Renal pelvis (tissue), 4 donors: ENCODE results near the gene TUBG2. TPM values are rescaled to one million over a fixed set of nuclear protein-coding genes. Genes with fewer than 3 reads are reported as not detected.
"Not testable (repeated sequence)": the region's sequence is repeated elsewhere in the genome, so short reads cannot be mapped to it uniquely, and the experiment has no call there.

Experiments
- DNase-seq: peaks from one replicate; pipeline ENCODE4 v3.0.0-alpha.2; 2013
- polyA plus RNA-seq, 3 donors: library from polyadenylated mRNA; unstranded; fragments of 120-200 nt; gene quantifications; one replicate each; pipeline ENCODE4 v1.2.1, GENCODE V29; 2013; ENCODE audit not compliant: insufficient read length in 3 of 3

Gene TUBG2
- polyA plus RNA-seq, 3 donors = 25.1 to 42.7 (median 38.7) TPM

GRCh38 chr17:42651392-42651791 lies 7.7 kb upstream of the TUBG2 start:
- no peak for DNase-seq

DNA sequence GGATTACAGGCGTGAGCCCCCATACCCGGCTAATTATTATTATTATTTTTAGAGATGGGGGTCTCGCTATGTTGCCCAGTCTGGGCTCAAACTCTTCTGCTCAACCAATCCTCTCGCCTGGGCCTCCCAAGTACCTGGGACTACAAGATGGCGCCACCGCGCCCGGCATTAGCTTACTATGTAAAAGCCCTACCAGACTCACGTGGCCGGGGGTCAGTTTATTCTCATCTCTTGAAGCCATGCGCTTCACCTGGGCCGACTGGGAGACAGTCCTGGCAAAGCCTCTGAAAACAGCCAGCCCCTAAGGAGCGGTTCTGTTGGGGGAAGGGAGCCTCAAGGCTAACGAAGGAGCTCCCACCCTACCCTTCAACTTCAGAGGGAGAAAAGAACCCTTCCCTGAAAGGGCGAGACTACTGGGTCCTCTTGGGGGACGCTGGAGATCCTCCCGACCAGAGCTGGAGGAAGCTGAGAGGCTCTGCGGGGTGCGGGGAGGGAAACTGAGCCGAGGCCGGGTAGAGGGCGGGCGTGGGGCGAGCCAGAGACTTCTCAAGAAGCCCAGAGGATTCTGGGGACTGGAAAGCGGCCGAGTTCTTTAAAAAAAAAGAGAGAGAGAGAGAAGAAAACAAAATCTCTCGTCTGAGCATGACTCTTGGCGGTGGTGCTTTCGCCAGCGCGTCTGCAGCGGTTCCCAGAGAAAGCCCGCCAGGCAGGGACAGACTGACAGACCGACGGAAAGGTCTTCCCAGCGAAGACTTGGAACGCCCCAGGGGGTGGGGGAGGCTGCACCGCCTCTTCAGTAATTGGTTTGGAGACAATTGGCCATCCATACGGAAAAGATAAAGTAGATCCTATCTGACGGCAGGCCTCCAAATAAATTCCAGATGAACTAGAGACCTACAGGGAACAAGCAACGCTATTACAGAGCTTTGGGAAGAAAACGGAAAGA lies 5.6 kb upstream of the TUBG2 start:
- no peak for DNase-seq

DNA sequence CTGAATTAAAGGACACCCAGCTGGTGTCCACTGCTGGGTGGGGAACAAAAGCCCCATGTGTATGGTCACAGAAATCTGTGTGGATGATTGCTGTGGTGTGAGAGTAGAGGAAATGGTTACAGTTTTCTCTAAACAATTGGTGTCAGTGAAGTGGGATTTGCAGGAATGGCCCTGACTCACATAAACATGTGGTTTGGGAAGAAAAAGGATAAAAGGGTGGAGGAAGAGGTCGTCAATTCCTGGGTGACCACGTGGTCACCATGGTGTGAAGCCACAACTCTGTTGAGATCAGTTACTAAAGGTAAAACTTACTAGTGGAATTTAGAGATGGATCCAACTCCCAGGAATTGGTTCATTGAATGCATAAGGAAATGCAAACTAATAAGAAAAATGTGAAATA lies 3.6 kb upstream of the TUBG2 start:
- DNase-seq = no peak

DNA sequence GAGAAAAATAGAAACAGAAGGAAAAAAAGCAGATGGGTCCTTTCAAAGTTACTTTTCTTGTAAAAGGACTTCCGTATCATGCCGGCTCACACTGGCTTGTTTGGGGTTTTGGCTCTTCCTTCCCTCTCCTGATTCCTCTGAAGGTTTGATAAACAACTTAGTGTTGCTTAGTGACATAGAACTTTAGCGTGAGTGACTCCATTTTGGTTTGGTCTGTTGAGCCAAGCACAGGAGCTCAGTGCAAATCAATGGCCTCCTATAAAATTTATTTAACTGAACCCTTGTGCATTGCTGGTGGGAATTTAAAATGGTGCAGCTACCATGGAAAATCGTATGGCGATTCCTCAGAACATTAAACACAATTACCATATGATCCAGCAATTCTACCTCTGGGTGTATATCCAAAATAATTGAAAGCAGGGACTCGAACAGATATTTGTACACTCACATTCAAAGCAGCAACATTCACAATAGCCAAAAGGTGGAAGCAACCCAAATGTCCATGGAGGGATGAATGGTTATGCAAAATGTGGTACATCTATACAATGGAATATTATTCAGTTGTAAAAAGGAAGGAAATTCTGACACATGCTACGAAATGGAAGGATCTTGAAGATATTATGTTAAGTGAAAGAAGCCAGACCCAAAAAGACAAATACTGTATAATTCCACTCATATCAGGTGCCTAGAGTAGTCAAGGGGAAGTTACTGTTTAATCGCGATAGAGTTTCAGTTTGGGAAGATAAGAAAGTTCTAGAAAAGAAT lies 1.1 kb upstream of the TUBG2 start:
- DNase-seq = no peak

GRCh38 chr17:42659932-42660274 lies 819 bp downstream of the TUBG2 start:
- not testable (repeated sequence) for DNase-seq

- DNase-seq = no peak
These were observed 1.7 kb downstream of the TUBG2 start for GRCh38 chr17:42660692-42661345.

GRCh38 chr17:42665581-42666001 lies 6.5 kb downstream of the TUBG2 start:
- no peak for DNase-seq

GRCh38 chr17:42666126-42666525 lies 7.0 kb downstream of the TUBG2 start:
- DNase-seq = not testable (repeated sequence)

DNA sequence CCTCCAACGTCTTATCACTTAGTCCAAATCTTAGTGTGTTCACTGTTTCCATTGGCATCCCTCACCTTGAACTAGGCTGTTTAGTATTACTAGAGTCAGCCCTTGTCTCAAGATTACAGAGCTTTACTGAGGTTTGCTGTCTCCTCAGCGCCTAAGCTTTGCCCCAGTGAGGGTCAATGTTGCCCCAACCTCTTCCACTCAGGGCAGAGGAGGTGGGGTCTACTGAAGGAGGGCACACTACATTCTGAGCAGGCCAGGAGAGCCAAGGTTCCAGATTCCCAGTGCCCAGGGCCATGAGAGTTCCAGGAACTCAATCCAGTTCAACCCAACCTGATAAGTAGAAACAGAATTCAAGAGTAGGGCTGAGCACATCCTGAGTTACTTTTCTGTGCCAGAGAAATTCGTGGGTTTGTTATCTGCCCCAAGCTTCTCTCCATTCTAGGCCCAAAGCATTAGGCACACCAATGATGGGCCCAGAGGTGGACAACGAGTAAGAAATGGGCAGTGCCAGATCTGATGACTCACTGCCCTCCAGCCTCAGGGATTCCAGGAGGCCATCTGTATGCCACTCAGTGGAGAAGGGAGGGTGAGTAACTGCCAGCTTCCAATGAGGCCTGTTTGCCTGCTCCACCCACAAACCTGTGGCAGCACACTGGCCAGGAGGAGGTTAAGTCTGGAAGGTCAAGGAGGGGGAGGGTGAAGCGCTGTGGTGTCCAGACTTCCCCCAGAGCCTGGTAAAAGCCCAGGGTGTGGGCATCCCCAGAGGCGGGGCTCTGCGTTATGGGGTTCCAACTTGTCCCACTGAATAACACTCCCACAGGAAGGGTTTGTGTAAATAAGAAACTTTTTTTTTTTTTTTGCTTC lies 8.2 kb downstream of the TUBG2 start:
- no peak for DNase-seq

GRCh38 chr17:42669705-42669976 lies 10.6 kb downstream of the TUBG2 start:
- no peak for DNase-seq

- DNase-seq = no peak
These were observed 11.1 kb downstream of the TUBG2 start for GRCh38 chr17:42669977-42670788.

DNA sequence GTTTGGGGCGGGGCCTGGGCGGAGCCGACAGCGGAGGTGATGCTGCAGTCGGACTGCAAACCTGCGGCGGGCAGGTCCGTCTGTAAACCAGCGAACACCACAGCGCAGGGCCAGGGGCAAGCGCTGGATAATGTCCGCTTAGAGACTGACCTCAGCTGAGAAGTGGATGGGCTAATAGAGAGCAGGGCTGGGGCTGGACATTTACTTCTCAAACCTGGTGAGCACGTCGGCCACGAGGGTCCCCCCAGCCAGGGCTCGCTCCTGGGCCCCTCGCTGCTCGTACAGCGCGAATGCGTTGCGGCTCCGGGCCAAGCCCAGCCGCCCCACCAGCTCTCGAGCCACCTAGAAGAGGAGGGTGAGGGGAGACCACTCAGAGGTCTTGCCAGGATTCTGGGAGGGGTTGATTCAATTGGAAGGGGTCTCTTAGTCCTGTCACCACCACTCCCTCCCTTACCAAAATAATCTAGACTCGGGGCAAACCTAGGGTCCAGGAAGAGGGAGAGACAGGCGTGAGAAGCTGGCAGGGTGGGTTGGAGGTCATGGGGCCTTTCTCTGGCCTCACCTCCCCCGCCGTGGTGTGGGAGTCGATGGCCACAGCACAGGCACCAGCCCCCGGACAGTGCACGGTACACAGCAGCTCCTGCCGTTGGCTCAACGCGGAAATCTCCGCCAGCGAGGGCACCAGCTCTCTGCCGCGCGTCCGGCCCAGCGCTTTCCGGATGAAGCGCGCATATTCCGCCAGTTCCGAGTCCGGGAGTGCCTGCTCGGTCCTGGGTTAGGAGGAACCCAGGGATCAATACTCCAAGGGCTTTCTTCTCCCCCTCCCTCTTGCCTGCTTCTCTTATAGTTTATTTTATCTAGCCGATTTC lies 11.9 kb downstream of the TUBG2 start:
- no peak for DNase-seq

- DNase-seq = no peak
These were observed 13.0 kb downstream of the TUBG2 start for GRCh38 chr17:42672038-42672437.

- no peak for DNase-seq
These were observed 14.3 kb downstream of the TUBG2 start for GRCh38 chr17:42673266-42673884.

- DNase-seq = no peak
These were observed 15.0 kb downstream of the TUBG2 start for GRCh38 chr17:42673885-42674754.

DNA sequence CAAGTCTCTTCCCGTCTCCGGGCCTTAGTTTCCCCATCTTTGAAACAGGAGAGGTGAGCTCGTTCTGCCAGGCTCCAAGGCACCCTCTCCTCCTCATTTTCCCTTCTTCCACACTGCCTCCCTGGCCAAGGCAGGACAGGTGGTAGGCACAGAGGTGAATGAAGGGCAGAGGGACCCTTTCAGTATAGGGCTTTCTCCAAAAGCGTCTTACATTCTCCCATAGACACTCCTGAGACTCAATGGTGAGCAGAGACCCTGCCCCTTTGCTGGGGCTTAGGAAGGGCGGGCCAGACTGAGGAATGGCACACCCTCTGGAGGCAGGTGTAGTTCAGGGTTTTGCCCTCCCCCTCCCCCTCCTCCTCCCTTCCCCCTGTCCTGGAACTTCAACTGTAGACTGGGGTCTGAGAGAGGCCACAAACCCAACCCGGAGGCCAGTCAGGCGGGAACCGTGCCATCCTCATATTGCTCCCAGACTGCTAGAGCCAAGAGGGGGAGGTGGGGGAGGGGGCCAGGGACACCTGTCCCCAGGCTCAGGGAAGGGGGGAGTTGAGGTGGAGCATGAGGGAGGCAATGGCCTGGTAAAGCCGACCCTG lies 15.8 kb downstream of the TUBG2 start:
- no peak for DNase-seq

DNA sequence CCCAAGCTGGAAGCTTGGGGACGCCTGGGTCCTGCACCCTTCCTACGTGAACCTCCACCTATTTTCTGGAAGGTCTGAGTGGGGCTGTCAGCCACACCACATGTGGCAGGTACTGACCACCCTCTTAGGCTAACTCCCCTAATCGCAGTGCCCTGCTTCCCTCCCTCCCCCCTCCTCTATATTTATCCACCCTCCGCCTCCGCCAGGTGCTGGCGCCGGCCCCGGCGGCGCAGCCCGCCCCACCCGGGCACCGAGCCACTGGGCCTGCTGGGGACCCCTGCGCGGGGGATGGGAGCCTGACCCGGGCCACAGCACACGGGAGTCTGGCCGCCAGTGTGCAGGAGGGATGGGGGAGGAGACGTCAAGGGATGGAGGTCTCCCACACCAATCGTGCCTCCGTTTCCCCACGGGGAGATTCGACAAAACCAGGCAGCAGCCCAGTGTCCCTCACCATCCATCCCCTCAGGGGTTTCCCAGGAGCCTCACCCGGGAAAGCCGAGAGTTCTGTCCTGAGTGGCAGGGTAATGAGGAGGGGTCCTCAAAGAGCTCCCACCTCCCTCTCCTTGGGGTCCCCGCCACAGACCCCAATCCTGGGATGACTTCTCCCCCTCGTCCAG lies 16.4 kb downstream of the TUBG2 start:
- no peak for DNase-seq
